ENCODE results near the gene UBE4B.

GRCh38 chr1:10192263-10192662 is 159.5 kb downstream of the UBE4B start:
- no peak for TF ChIP-seq CTCF (IDR thresholded peaks at IDR 0.05)
- TF ChIP-seq REST (IDR thresholded peaks at IDR 0.05; ENCODE audit: insufficient read depth in 1 of 2, low read depth in 2 of 2, low read length in 1 of 2), result no peak
